ENCODE data around the gene BTN3A1.
"Not testable (repeated sequence)": the region's sequence is repeated elsewhere in the genome, so short reads cannot be mapped to it uniquely, and the experiment has no call there.

- not testable (repeated sequence) for TF ChIP-seq CTCF (IDR thresholded peaks at IDR 0.05; ENCODE audit: low read depth, low read length); EZH2phosphoT487 (IDR thresholded peaks at IDR 0.05; ENCODE audit: low read depth)
Observed at GRCh38 chr6:26433680-26434079, 31.6 kb downstream of the BTN3A1 start.
